Transverse colon (tissue), 4 donors: ENCODE data around the gene INSC.

Experiments used
- CTCF ChIP-seq, 5 experiments: fragments of 200-600 bp in 3 of 5; fragments of 450-650 bp in 2 of 5; sonication (generic) in 3 of 5; IDR thresholded peaks; 1 replicate in 2 of 5; 2 replicates in 3 of 5; pipeline ENCODE4 v1.5.1; 2016 to 2017; ENCODE audit warnings: antibody characterized with exemption in 5 of 5, inconsistent platforms in 3 of 5, mild to moderate bottlenecking in 2 of 5, moderate library complexity in 1 of 5
- EP300 ChIP-seq: sonication (generic); formaldehyde crosslinking; IDR thresholded peaks from one replicate; pipeline ENCODE4 v1.6.1; 2017; ENCODE audit warnings: antibody characterized with exemption, low read depth
- POLR2A ChIP-seq: fragments of 450-650 bp; IDR thresholded peaks from one replicate; pipeline ENCODE4 v1.6.1; 2016; ENCODE audit warnings: antibody characterized with exemption, mild to moderate bottlenecking, moderate library complexity
- POLR2AphosphoS5 ChIP-seq, 3 donors: sonication (generic); formaldehyde crosslinking; IDR thresholded peaks; one replicate each; pipeline ENCODE4 v1.6.1; 2016; ENCODE audit warnings: antibody characterized with exemption in 3 of 3

GRCh38 chr11:15222777-15223176 lies 108.1 kb downstream of the INSC start:
- TF ChIP-seq POLR2A, result no peak
- TF ChIP-seq CTCF (IDR thresholded peaks at IDR 0.05), result no peak
- TF ChIP-seq EP300, result no peak
- no peak for TF ChIP-seq POLR2AphosphoS5 (IDR thresholded peaks at IDR 0.05)
